Astrocyte (in vitro differentiated cells and primary cell): Measurements from ENCODE around the gene ARHGAP26. TPM values are rescaled to one million over a fixed set of nuclear protein-coding genes. Genes with fewer than 3 reads are reported as not detected.

Source experiments
- DNase-seq: peaks from one replicate; pipeline ENCODE4 v3.0.0-alpha.2; 2010; ENCODE audit warnings: low read depth
- FAIRE-seq: peaks from 2 replicates; lab custom pipeline; 2011; peaks lifted over from hg19 to GRCh38; lab: Jason Lieb, UNC
- H2AFZ ChIP-seq: 2 replicates; pipeline ENCODE4 v1.6.0; 2012; ENCODE audit warnings: low read depth, low read length, inconsistent platforms
- H3K27ac ChIP-seq: 2 replicates; pipeline ENCODE4 v1.5.1; 2011; ENCODE audit warnings: low read depth, low read length, inconsistent platforms
- H3K27me3 ChIP-seq: 2 replicates; pipeline ENCODE4 v1.6.0; 2011; ENCODE audit warnings: low read length, inconsistent platforms; ENCODE audit not compliant: insufficient read depth
- H3K36me3 ChIP-seq: 2 replicates; pipeline ENCODE4 v1.5.1; 2011; ENCODE audit warnings: low read length, inconsistent platforms; ENCODE audit not compliant: insufficient read depth
- H3K4me1 ChIP-seq: 2 replicates; pipeline ENCODE4 v1.5.1; 2011; ENCODE audit warnings: low read length, inconsistent platforms; ENCODE audit not compliant: insufficient read depth
- H3K4me2 ChIP-seq: 2 replicates; pipeline ENCODE4 v1.6.0; 2012; ENCODE audit warnings: low read length, inconsistent platforms
- H3K4me3 ChIP-seq: 2 replicates; pipeline ENCODE4 v1.5.1; 2011; ENCODE audit warnings: low read depth, mild to moderate bottlenecking, low read length, inconsistent platforms; ENCODE audit not compliant: insufficient read depth
- H3K79me2 ChIP-seq: 2 replicates; pipeline ENCODE4 v1.6.0; 2012; ENCODE audit warnings: mild to moderate bottlenecking, low read length, inconsistent platforms; ENCODE audit not compliant: insufficient read depth
- H3K9ac ChIP-seq: 2 replicates; pipeline ENCODE4 v1.6.0; 2012; ENCODE audit warnings: mild to moderate bottlenecking, low read length, inconsistent platforms
- H3K9me3 ChIP-seq: 2 replicates; pipeline ENCODE4 v1.5.1; 2012; ENCODE audit warnings: low read depth, mild to moderate bottlenecking, low read length, inconsistent platforms; ENCODE audit not compliant: insufficient read depth
- H4K20me1 ChIP-seq: 2 replicates; pipeline ENCODE4 v1.6.0; 2012; ENCODE audit warnings: low read length, inconsistent platforms; ENCODE audit not compliant: insufficient read depth
- H3K27ac Mint-ChIP-seq: one replicate; pipeline ENCODE4 v1.8.0; 2021; ENCODE audit warnings: mild to moderate bottlenecking, mixed read lengths; ENCODE audit not compliant: unreplicated experiment
- H3K27me3 Mint-ChIP-seq: one replicate; pipeline ENCODE4 v1.8.0; 2021; ENCODE audit warnings: low read depth, mixed read lengths; ENCODE audit not compliant: unreplicated experiment
- H3K36me3 Mint-ChIP-seq: one replicate; pipeline ENCODE4 v1.8.0; 2021; ENCODE audit warnings: low read depth, mixed read lengths; ENCODE audit not compliant: unreplicated experiment
- H3K4me1 Mint-ChIP-seq: one replicate; pipeline ENCODE4 v1.8.0; 2021; ENCODE audit warnings: low read depth, mixed read lengths; ENCODE audit not compliant: unreplicated experiment
- H3K4me3 Mint-ChIP-seq: one replicate; pipeline ENCODE4 v1.8.0; 2021; ENCODE audit warnings: mild to moderate bottlenecking, moderate library complexity, mixed read lengths; ENCODE audit not compliant: unreplicated experiment
- H3K9me3 Mint-ChIP-seq: one replicate; pipeline ENCODE4 v1.8.0; 2021; ENCODE audit warnings: mild to moderate bottlenecking, mixed read lengths; ENCODE audit not compliant: unreplicated experiment
- CTCF ChIP-seq: IDR thresholded peaks from 2 replicates; pipeline ENCODE4 v1.5.1; 2011; ENCODE audit warnings: low read depth, mild to moderate bottlenecking, inconsistent platforms, low read length, moderate library complexity; ENCODE audit not compliant: insufficient read depth
- EZH2 ChIP-seq: IDR thresholded peaks from 2 replicates; pipeline ENCODE4 v1.6.1; 2012; ENCODE audit warnings: mild to moderate bottlenecking, low read length, inconsistent platforms; ENCODE audit not compliant: insufficient read depth
- total RNA-seq: library from RNA; stranded (reverse); gene quantifications from 2 replicates; pipeline ENCODE4 v1.2.1, GENCODE V29; 2021

ARHGAP26 gene
- total RNA-seq, 1 donor from 2014 or later = 5.6 TPM

GRCh38 chr5:143126174-143127019, 356.2 kb downstream of the ARHGAP26 start:
- no peaks in the 10 kb centered on the region for H4K20me1 ChIP-seq
- Mint-ChIP-seq H3K4me3 (no peak overlapping the region), H3K36me3 (no peaks in the 10 kb centered on the region), H3K27me3 (peaks cover 4% of the 10 kb centered on the region), H3K27ac (no peak overlapping the region), H3K4me1 (peaks cover 2% of the 10 kb centered on the region), H3K9me3 (no peaks in the 10 kb centered on the region)
- H3K36me3 ChIP-seq = no peaks in the 10 kb centered on the region
- H3K9ac ChIP-seq = no peak overlapping the region
- no peaks in the 10 kb centered on the region for H3K27me3 ChIP-seq
- DNase-seq = no peak
- H2AFZ ChIP-seq = no peak overlapping the region
- TF ChIP-seq EZH2 = no peak
- TF ChIP-seq CTCF = no peak
- no peaks in the 10 kb centered on the region for H3K4me1 ChIP-seq
- H3K9me3 ChIP-seq = no peaks in the 10 kb centered on the region
- H3K27ac ChIP-seq = no peak overlapping the region
- no peak for FAIRE-seq
- H3K4me2 ChIP-seq = no peak overlapping the region
- no peaks in the 10 kb centered on the region for H3K79me2 ChIP-seq
- no peak overlapping the region for H3K4me3 ChIP-seq

GRCh38 chr5:143128412-143129071, 358.4 kb downstream of the ARHGAP26 start:
- Histone ChIP-seq H3K36me3 (no peaks in the 10 kb centered on the region), H3K4me1 (no peaks in the 10 kb centered on the region), H3K27me3 (no peaks in the 10 kb centered on the region), H3K9ac (no peak overlapping the region), H3K79me2 (no peaks in the 10 kb centered on the region), H3K27ac (no peak overlapping the region), H2AFZ (no peak overlapping the region), H3K9me3 (no peaks in the 10 kb centered on the region), H3K4me3 (no peak overlapping the region), H3K4me2 (no peak overlapping the region), H4K20me1 (no peaks in the 10 kb centered on the region)
- Mint-ChIP-seq H3K4me3 (no peak overlapping the region), H3K27me3 (peaks cover 4% of the 10 kb centered on the region), H3K9me3 (no peaks in the 10 kb centered on the region), H3K27ac (no peak overlapping the region), H3K4me1 (peaks cover 2% of the 10 kb centered on the region), H3K36me3 (no peaks in the 10 kb centered on the region)
- no peak for DNase-seq
- no peak for TF ChIP-seq CTCF
- no peak for TF ChIP-seq EZH2
- FAIRE-seq = no peak

- Mint-ChIP-seq H3K27ac (no peak overlapping the region), H3K4me1 (peaks cover 7% of the 10 kb centered on the region), H3K36me3 (no peaks in the 10 kb centered on the region), H3K9me3 (no peaks in the 10 kb centered on the region), H3K27me3 (peaks cover 4% of the 10 kb centered on the region), H3K4me3 (no peak overlapping the region)
- Histone ChIP-seq H3K9ac (no peak overlapping the region), H3K36me3 (no peaks in the 10 kb centered on the region), H3K4me1 (no peaks in the 10 kb centered on the region), H3K79me2 (no peaks in the 10 kb centered on the region), H3K4me3 (no peak overlapping the region), H4K20me1 (no peaks in the 10 kb centered on the region), H3K27me3 (no peaks in the 10 kb centered on the region), H2AFZ (no peak overlapping the region), H3K4me2 (no peak overlapping the region), H3K9me3 (no peaks in the 10 kb centered on the region), H3K27ac (no peak overlapping the region)
- DNase-seq (no peak), FAIRE-seq (no peak)
- TF ChIP-seq CTCF (no peak), EZH2 (no peak)
Observed at GRCh38 chr5:143129203-143129602, 359.0 kb downstream of the ARHGAP26 start.
